GM12892 (cell line): Measurements from ENCODE around the gene SRSF1.

Experiments
- POLR2A ChIP-seq: IDR thresholded peaks from 2 replicates; pipeline ENCODE4 v1.6.1; 2011; ENCODE audit warnings: low read depth, low read length, control low read depth
- POLR2AphosphoS5 ChIP-seq: IDR thresholded peaks from 2 replicates; pipeline ENCODE4 v1.6.1; 2011; ENCODE audit warnings: low read depth, low read length, control low read depth

DNA sequence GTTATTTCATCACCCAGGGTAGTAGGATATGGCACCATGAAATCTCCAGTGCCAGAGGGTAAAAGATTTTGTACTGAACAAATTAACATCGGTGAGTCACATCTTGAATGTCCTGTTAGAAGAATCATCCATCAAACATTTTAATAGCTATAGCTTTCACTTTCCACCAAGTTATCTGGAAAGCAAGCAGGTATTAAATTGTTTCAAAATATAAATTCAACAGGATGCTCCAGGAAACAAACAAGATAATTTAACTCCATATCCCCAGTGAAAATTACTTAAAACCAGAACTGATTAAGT lies 21.4 kb downstream of the SRSF1 start:
- no peak for TF ChIP-seq POLR2A
- no peak for TF ChIP-seq POLR2AphosphoS5
